ENCODE data around the gene BLACAT1. TPM values are rescaled to one million over a fixed set of nuclear protein-coding genes. Genes with fewer than 3 reads are reported as not detected.
"Not testable (repeated sequence)": the region's sequence is repeated elsewhere in the genome, so short reads cannot be mapped to it uniquely, and the experiment has no call there.

The BLACAT1 gene
- total RNA-seq, 1 donor from 2014 or later: 2.0 TPM

GRCh38 chr1:205438213-205439158, 17.4 kb downstream of the BLACAT1 start:
- peaks cover 5% of the 10 kb centered on the region for H3K27me3 ChIP-seq (ENCODE audit: control insufficient read depth, insufficient read depth, low read length)
- no peak for DNase-seq (ENCODE audit: low read depth)

DNA sequence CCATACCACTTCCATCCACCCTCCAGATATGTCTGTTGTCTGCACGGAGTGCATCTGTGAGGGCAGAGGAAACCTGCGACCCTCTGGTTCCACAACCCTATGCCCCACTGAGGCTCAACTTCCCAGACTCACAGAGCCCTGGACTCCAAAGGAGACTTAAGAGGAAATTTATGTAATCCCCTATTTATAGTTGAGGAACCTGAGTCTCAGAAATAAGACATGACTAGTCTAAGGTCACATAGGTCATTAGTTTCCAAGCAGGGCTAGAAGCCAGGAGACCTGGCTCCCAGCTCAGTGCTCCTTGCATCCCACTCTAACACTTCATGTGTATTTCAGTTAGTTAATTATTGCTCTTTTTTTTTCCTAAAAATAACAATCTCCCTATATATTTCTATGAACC, 18.3 kb downstream of the BLACAT1 start:
- Histone ChIP-seq H3K27me3 (ENCODE audit: control insufficient read depth, insufficient read depth, low read length) (peaks cover 5% of the 10 kb centered on the region), H3K36me3 (ENCODE audit: control insufficient read depth, insufficient read depth, low read length) (no peaks in the 10 kb centered on the region), H3K4me3 (ENCODE audit: low read depth, low read length) (no peak overlapping the region)
- TF ChIP-seq CTCF (IDR thresholded peaks at IDR 0.05; ENCODE audit: insufficient read depth, low read length, poor library complexity, severe bottlenecking): no peak
- DNase-seq (ENCODE audit: low read depth): no peak

More at GRCh38 chr1:205438213-205439158, 17.4 kb downstream of the BLACAT1 start:
- Histone ChIP-seq H3K4me3 (ENCODE audit: low read depth, low read length) (no peak overlapping the region), H3K36me3 (ENCODE audit: control insufficient read depth, insufficient read depth, low read length) (no peaks in the 10 kb centered on the region)
- TF ChIP-seq CTCF (IDR thresholded peaks at IDR 0.05; ENCODE audit: insufficient read depth, low read length, poor library complexity, severe bottlenecking): peak; percentile 74

- TF ChIP-seq CTCF (IDR thresholded peaks at IDR 0.05; ENCODE audit: insufficient read depth, low read length, poor library complexity, severe bottlenecking): no peak
- H3K4me3 ChIP-seq (ENCODE audit: low read depth, low read length): no peak overlapping the region
- DNase-seq (ENCODE audit: low read depth): no peak
- H3K36me3 ChIP-seq (ENCODE audit: control insufficient read depth, insufficient read depth, low read length): no peaks in the 10 kb centered on the region
- H3K27me3 ChIP-seq (ENCODE audit: control insufficient read depth, insufficient read depth, low read length): peaks cover 5% of the 10 kb centered on the region
These were observed 19.0 kb downstream of the BLACAT1 start for GRCh38 chr1:205436776-205437410.

GRCh38 chr1:205435578-205436573, 20.0 kb downstream of the BLACAT1 start:
- Histone ChIP-seq H3K36me3 (ENCODE audit: control insufficient read depth, insufficient read depth, low read length) (no peaks in the 10 kb centered on the region), H3K27me3 (ENCODE audit: control insufficient read depth, insufficient read depth, low read length) (peaks cover 5% of the 10 kb centered on the region), H3K4me3 (ENCODE audit: low read depth, low read length) (no peak overlapping the region)
- TF ChIP-seq CTCF (IDR thresholded peaks at IDR 0.05; ENCODE audit: insufficient read depth, low read length, poor library complexity, severe bottlenecking): no peak
- DNase-seq (ENCODE audit: low read depth): no peak

GRCh38 chr1:205434738-205435137, 21.1 kb downstream of the BLACAT1 start:
- peaks cover 11% of the 10 kb centered on the region for H3K27me3 ChIP-seq (ENCODE audit: control insufficient read depth, insufficient read depth, low read length)
- no peak for TF ChIP-seq CTCF (IDR thresholded peaks at IDR 0.05; ENCODE audit: insufficient read depth, low read length, poor library complexity, severe bottlenecking)
- no peak overlapping the region for H3K4me3 ChIP-seq (ENCODE audit: low read depth, low read length)
- no peak for DNase-seq (ENCODE audit: low read depth)
- H3K36me3 ChIP-seq (ENCODE audit: control insufficient read depth, insufficient read depth, low read length): no peaks in the 10 kb centered on the region

DNA sequence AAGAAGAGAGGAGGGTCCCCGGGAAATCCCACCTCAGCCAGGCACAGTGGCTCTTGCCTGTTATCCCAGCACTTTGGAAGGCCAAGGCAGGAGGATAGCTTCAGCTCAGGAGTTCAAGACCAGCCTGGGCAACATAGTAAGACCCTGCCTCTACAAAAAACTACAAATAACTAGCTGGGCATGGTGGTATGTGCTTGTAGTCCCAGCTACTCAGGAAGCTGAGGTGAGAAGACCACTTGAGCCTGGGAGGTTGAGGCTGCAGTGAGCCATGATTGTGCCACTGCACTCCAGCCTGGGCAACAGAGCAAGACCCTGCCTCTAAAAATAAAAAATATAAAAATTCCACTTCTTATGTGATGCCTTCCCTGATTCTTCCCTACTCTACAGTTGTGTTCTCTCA, 23.2 kb downstream of the BLACAT1 start:
- peaks cover 13% of the 10 kb centered on the region for H3K27me3 ChIP-seq (ENCODE audit: control insufficient read depth, insufficient read depth, low read length)
- H3K4me3 ChIP-seq (ENCODE audit: low read depth, low read length); H3K36me3 ChIP-seq (ENCODE audit: control insufficient read depth, insufficient read depth, low read length); DNase-seq (ENCODE audit: low read depth): not testable (repeated sequence)
